PFSK-1 (cell line): ENCODE results near the gene DNM3.

Experiments
- FOXP2 ChIP-seq: optimal IDR thresholded peaks from 2 replicates; pipeline ENCODE3; 2011; ENCODE audit warnings: borderline replicate concordance, control low read depth, inconsistent platforms; ENCODE audit not compliant: insufficient read depth; ENCODE audit errors: extremely low read length, extremely low read depth
- POLR2AphosphoS5 ChIP-seq: IDR thresholded peaks from 2 replicates; pipeline ENCODE4 v1.6.1; 2012; ENCODE audit warnings: low read depth, mild to moderate bottlenecking, control low read depth, low read length, moderate library complexity
- REST ChIP-seq, 2 experiments: IDR thresholded peaks; 2 replicates each; pipeline versions ENCODE4 v1.6.1 to v1.8.0; 2011 to 2012; ENCODE audit warnings: low read depth in 2 of 2, low read length in 2 of 2, control low read depth in 1 of 2, inconsistent platforms in 1 of 2, mild to moderate bottlenecking in 1 of 2, moderate library complexity in 1 of 2; ENCODE audit not compliant: insufficient read depth in 1 of 2
- SIN3A ChIP-seq: IDR thresholded peaks from 2 replicates; pipeline ENCODE4 v1.6.1; 2012; ENCODE audit warnings: mild to moderate bottlenecking, low read length, moderate library complexity, borderline replicate concordance; ENCODE audit not compliant: insufficient read depth
- TAF1 ChIP-seq: IDR thresholded peaks from 2 replicates; pipeline ENCODE4 v1.6.1; 2012; ENCODE audit warnings: low read length, control low read depth, borderline replicate concordance; ENCODE audit not compliant: insufficient read depth

DNM3 gene

GRCh38 chr1:171935664-171936063, 94.4 kb downstream of the DNM3 start:
- TF ChIP-seq REST (IDR thresholded peaks at IDR 0.05; ENCODE audit: insufficient read depth in 1 of 2, low read depth in 2 of 2, low read length in 2 of 2) (no peak), POLR2AphosphoS5 (no peak), FOXP2 (no peak), SIN3A (no peak), TAF1 (no peak)

- TF ChIP-seq REST (IDR thresholded peaks at IDR 0.05; ENCODE audit: insufficient read depth in 1 of 2, low read depth in 2 of 2, low read length in 2 of 2): no peak
- TF ChIP-seq POLR2AphosphoS5: no peak
- no peak for TF ChIP-seq TAF1
- TF ChIP-seq SIN3A: no peak
- no peak for TF ChIP-seq FOXP2
Measured at GRCh38 chr1:171937938-171938337, 96.6 kb downstream of the DNM3 start.

GRCh38 chr1:171939740-171940139, 98.4 kb downstream of the DNM3 start:
- TF ChIP-seq SIN3A: no peak
- TF ChIP-seq TAF1: no peak
- no peak for TF ChIP-seq FOXP2
- no peak for TF ChIP-seq POLR2AphosphoS5
- TF ChIP-seq REST (IDR thresholded peaks at IDR 0.05; ENCODE audit: insufficient read depth in 1 of 2, low read depth in 2 of 2, low read length in 2 of 2): no peak

- TF ChIP-seq POLR2AphosphoS5 (no peak), TAF1 (no peak), REST (IDR thresholded peaks at IDR 0.05; ENCODE audit: insufficient read depth in 1 of 2, low read depth in 2 of 2, low read length in 2 of 2) (no peak), SIN3A (no peak), FOXP2 (no peak)
Measured at GRCh38 chr1:171940368-171940767, 99.1 kb downstream of the DNM3 start.

- TF ChIP-seq REST (IDR thresholded peaks at IDR 0.05; ENCODE audit: insufficient read depth in 1 of 2, low read depth in 2 of 2, low read length in 2 of 2) (no peak), SIN3A (no peak), TAF1 (no peak), FOXP2 (no peak), POLR2AphosphoS5 (no peak)
Measured at GRCh38 chr1:171941920-171942319, 100.6 kb downstream of the DNM3 start.
